HG02588 (cell line): ENCODE results near the gene SMIM13.

ENCODE experiments used
- ATAC-seq: cut with Tn5 transposase; IDR thresholded peaks from one replicate; pipeline ENCODE4 v1.9.1; 2021; ENCODE audit warnings: mild to moderate bottlenecking, moderate library complexity; ENCODE audit not compliant: unreplicated experiment

The SMIM13 gene

DNA sequence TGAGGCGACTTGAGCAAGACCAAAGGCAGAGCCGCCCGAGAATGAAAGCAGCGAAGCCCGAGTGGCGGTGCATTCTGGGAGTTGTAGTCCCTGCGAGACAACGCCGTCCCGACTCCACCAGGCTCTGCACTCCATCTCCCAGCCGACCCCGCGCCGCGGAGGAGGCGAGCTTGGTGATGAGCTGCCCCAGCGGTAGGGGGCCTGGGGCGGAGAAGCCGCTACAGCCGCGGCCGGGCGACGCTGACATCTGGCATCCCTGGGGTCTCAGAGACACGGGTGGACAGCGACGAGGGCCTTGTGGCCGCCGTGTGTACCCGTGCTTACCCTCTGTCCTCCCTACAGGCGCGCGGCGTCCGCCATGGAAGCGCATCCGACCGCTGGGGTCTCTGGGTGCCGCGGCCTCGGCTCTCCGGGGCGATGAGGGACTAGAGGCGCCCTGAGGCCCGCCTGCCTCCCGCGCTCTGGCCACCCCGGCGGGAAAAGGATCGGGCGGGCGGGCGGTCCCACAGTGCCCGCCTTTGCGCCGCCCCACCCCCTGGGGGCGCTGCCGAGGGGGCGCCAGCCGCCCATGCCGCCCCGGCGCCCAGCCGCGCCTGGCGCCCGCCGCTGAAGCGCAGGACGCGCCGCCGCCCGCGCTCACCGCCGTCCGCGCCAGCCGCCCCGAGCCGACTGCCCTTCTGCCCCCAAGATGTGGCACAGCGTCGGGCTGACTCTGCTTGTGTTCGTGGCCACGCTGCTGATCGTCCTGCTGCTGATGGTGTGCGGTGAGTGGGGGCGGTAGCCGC lies at the start of gene SMIM13:
Gene SMIM13 (plus strand): TSS at position 209 of the 785 bp plus-strand sequence. CDS start 480 bp downstream, at position 689.
- peak; percentile 92 for ATAC-seq

GRCh38 chr6:11043961-11044711 lies 49.5 kb upstream of the SMIM13 start, which contains the start of gene ELOVL2:
Gene ELOVL2 (minus strand): TSS chr6:11044305. CDS start chr6:11044230, 75 bp downstream.
- peak; percentile 51 for ATAC-seq

DNA sequence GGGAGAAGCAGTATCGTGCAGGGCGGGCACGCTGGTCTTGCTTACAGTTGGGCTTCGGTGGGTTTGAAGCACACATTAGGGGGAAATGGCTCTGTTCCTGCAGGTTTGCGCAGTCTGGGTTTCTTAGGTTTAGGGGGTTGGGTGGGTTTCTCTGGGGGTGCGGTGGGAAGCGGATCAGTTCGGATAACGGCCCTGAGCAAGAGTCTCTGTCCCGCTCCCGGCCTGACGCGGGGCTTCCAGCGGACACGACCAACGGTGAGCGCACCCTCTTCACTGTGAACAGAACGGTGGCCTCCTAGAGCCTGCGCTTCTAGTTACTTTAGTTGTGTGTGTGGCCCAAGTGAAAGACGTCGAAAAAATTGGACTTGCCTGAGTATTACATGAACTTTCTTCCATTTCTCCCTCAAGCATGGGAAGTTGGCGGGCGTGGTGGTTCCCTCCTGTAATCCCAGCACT lies 48.9 kb upstream of the SMIM13 start:
- no peak for ATAC-seq

DNA sequence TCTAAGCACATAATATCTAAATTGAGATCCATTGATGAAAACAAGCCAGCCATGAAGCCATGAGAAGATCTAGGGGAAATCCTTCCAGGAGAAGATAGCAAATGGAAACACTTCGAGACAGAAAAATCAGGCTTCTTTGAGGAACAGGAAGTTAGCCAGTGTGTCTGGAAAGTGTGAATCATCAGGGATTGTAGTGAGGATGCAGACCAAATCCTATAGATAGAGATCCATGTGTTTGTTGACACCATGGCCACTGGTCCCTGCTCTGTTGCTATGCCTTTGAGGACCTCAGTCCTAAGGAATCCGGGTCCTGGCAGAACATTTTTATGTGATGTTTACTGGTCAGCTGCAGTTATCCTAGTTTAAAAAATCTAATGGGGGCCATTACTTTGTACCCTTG lies 42.9 kb upstream of the SMIM13 start:
- no peak for ATAC-seq

DNA sequence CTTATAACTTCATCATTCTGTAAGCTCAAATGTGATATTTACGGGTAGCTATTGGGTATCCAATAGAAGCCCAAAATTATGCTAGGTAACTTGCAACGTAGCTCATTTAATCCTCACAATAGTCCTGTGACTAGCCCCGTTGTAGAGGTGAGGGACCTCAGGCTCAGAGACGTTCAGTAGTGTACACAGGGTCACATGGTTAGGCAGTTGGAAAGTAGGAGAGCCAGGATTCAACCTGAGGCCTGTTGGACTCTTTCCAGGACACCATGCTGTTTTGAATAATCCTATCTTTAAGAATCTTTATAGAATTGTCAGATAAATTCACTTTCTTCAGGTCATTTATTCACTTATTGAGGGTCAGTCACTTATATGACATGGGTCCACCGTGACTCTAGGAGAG lies 40.3 kb upstream of the SMIM13 start:
- ATAC-seq: no peak

DNA sequence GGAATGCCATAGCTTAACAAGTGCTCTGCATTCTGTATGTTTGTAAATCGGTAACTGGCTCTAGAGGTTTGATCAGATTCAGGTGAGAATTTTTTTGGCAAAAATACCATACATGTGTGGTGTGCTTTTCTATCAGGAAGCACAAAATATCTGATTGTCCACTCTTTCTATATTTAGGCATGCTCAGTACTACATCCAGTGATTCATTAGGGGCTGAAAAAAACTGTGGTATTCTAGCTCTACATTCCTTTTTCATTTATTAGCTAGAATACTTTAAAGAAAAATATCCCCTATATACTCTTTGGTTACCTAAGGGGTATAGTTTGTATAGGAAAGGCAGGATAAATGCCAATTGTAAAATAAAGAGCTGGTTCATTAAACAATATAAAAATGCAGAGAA lies 38.9 kb upstream of the SMIM13 start:
- no peak for ATAC-seq

GRCh38 chr6:11055127-11055627 lies 38.5 kb upstream of the SMIM13 start:
- no peak for ATAC-seq

GRCh38 chr6:11056871-11057270 lies 36.8 kb upstream of the SMIM13 start:
- ATAC-seq: no peak

- ATAC-seq: no peak
Observed at GRCh38 chr6:11058406-11058805, 35.2 kb upstream of the SMIM13 start.

- no peak for ATAC-seq
Observed at GRCh38 chr6:11062083-11062482, 31.6 kb upstream of the SMIM13 start.

GRCh38 chr6:11062715-11063114 lies 30.9 kb upstream of the SMIM13 start:
- no peak for ATAC-seq

- ATAC-seq: no peak
Observed at GRCh38 chr6:11064836-11065235, 28.8 kb upstream of the SMIM13 start.

- ATAC-seq: no peak
Observed at GRCh38 chr6:11065436-11066202, 28.0 kb upstream of the SMIM13 start.

DNA sequence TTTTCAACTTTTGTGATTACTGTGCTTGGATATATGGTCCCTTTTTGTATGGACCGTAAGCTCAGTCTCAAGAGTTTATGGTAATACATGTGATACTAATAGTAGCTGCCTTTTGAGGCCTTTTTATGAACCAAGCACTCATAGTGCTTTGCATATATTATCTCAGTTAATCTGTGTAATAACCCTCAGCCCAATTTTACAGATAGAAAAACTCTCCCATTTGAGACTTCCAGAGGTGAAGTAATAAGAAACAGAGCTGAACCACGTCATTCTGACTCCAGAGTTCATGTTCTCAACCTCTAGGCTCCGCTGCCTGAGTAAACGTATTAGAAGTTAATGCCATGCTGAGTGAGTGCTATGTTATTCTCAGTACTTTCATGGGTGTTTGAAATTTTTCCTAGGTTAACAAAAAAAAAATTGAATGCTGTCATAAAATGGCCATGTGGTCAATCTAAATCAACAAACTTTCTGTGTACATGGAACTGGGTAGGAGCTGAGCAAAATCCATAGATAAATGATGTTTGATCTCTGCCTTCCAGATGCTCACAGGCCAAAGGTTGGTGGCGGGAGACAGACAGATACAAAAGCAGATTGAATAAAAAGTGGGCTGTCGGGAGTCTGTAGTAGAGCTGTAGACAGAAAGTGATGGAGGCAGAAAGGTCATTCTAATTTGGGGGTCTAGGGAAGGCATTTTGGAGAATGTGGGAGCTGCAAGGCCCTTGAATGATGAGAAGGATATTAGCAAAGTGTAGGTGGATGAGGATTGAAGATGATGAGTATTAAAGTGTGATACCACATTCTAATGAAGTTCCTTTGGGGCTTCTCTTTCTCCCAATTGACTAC lies 26.9 kb upstream of the SMIM13 start:
- no peak for ATAC-seq

DNA sequence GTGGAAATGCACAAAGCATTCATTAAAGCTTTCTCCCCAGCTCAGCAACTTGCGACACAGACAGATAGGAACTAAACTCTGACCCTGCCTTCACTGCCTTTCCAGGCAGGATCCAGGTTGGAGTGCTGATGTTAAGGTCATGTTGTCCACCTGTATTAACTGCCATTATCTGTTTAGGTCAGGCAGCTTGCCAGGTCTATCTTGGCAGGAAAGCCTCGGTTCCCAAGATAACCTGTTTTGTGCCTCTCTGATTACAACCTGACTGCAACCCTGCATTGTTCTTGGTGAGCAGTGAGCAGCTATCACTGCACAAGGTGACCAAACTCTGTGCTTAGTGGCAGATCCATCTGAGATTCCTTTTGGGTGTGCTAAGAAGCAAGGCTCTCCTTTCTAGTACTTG lies 26.3 kb upstream of the SMIM13 start:
- no peak for ATAC-seq

- no peak for ATAC-seq
Observed at GRCh38 chr6:11069760-11070159, 23.9 kb upstream of the SMIM13 start.

DNA sequence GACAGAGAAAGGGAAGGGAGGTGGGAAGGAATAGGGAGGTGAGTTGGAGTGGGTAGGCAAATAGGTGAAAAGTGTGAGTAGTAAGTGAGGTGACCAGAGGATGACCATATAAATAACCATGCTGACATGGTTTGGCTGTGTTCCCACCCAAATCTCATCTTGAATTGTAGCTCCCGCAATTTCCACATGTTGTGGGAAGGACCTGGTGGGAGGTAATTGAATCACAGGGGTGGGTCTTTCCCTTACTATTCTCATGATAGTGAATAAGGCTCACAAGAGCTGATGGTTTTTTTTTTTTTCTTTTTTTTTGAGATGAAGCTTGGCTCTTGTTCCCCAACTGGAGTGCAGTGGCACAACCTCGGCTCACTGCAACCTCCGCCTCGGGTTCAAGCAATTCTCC lies 21.5 kb upstream of the SMIM13 start:
- no peak for ATAC-seq

DNA sequence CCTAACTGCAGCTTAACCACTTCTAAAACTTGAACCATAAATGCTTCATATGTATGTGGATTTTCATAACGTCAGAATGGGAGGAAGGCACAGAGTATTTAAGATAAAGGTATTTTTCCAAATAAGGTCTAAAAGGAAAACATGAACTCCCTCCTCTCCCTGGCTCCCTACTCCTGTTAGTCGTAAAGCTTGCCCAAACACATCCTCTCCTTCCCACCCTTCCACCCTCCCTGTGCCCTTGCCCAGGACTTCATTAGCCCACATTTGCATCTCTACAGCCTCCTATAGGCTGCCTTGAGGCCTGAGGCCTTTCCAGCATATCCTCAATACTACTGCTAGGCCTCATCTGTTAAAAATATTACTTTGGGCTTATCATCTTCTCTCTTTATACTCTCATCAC lies 17.1 kb upstream of the SMIM13 start:
- no peak for ATAC-seq

- no peak for ATAC-seq
Observed at GRCh38 chr6:11078266-11078665, 15.4 kb upstream of the SMIM13 start.

DNA sequence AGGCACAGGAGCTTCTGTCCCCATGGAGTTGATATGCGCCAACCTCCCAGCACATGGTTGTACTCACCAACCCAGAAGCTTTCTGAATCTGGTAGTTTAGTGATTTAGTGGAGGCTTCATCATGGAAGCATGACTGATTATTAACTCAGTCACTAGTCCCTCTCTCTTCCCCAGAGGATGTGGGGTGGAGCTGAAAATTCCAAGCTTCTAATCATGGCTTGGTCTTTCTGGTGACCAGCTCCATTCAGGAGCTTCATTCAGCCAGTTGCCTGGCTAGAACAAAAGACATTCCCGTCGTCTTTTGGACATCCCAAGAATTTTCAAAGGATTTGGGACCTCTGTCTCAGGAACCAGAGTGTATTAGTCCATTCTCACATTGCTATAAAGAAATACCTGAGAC lies 13.3 kb upstream of the SMIM13 start:
- no peak for ATAC-seq
